SH-SY5Y (cell line): ENCODE measurements around the gene TRMO.

Source experiments
- GATA2 ChIP-seq: IDR thresholded peaks from 2 replicates; pipeline ENCODE4 v1.6.1; 2011; ENCODE audit warnings: mild to moderate bottlenecking, low read depth, low read length
- GATA3 ChIP-seq: IDR thresholded peaks from 2 replicates; pipeline ENCODE4 v1.6.1; 2011; ENCODE audit warnings: low read depth, mild to moderate bottlenecking, low read length, moderate library complexity

TRMO gene

GRCh38 chr9:97860451-97861147 lies 61.7 kb downstream of the TRMO start:
- no peak for TF ChIP-seq GATA3
- no peak for TF ChIP-seq GATA2

- TF ChIP-seq GATA2 (no peak), GATA3 (no peak)
Measured at GRCh38 chr9:97859346-97859745, 63.0 kb downstream of the TRMO start.

- TF ChIP-seq GATA2 (no peak), GATA3 (no peak)
Measured at GRCh38 chr9:97858826-97859225, 63.5 kb downstream of the TRMO start.

GRCh38 chr9:97858393-97858713 lies 63.9 kb downstream of the TRMO start:
- TF ChIP-seq GATA2, result no peak
- no peak for TF ChIP-seq GATA3

- TF ChIP-seq GATA3, result no peak
- TF ChIP-seq GATA2, result no peak
Measured at GRCh38 chr9:97857606-97858392, 64.5 kb downstream of the TRMO start.

- TF ChIP-seq GATA3, result no peak
- no peak for TF ChIP-seq GATA2
Measured at GRCh38 chr9:97856857-97857605, 65.3 kb downstream of the TRMO start.

GRCh38 chr9:97855899-97856298 lies 66.4 kb downstream of the TRMO start:
- TF ChIP-seq GATA2 (no peak), GATA3 (no peak)

GRCh38 chr9:97855486-97855875 lies 66.8 kb downstream of the TRMO start:
- TF ChIP-seq GATA2, result no peak
- TF ChIP-seq GATA3, result no peak

- no peak for TF ChIP-seq GATA3
- no peak for TF ChIP-seq GATA2
Measured at GRCh38 chr9:97854696-97855485, 67.4 kb downstream of the TRMO start.
